CD4-positive, alpha-beta T cell (primary cell): Measurements from ENCODE around the gene BRDT. TPM values are rescaled to one million over a fixed set of nuclear protein-coding genes. Genes with fewer than 3 reads are reported as not detected.

Experiments
- ATAC-seq: fragments of 200-7000 bp; cut with Tn5 transposase; one replicate; pipeline ENCODE4 v1.10.0; 2022; ENCODE audit warnings: mild to moderate bottlenecking; ENCODE audit not compliant: poor library complexity
- CTCF ChIA-PET: fragments of 350-600 bp; sonication (Branson Sonifier 250); formaldehyde crosslinking; loops from one replicate; lab custom pipeline; 2021; ENCODE audit warnings: antibody characterized with exemption, inconsistent platforms; lab: Charles Lee
- POLR2A ChIA-PET: fragments of 350-600 bp; sonication (Branson Sonifier 250); formaldehyde crosslinking; loops from one replicate; lab custom pipeline; 2021; ENCODE audit warnings: antibody characterized with exemption, inconsistent platforms; lab: Charles Lee
- DNase-seq, 14 experiments: peaks; one replicate each; pipeline ENCODE4 v3.0.0-alpha.2; 2013 to 2020; ENCODE audit warnings: mixed read lengths in 2 of 14
- H3K27ac ChIP-seq, 2 donors: one replicate each; pipeline versions ENCODE4 v1.5.1 to v1.7.0; 2013; ENCODE audit warnings: low read length in 2 of 2, low read depth in 1 of 2, mild to moderate bottlenecking in 1 of 2
- H3K27me3 ChIP-seq, 2 experiments: 1 replicate in 1 of 2; 2 replicates in 1 of 2; pipeline versions ENCODE4 v1.6.1 to v1.7.0; 2013; ENCODE audit warnings: low read length in 2 of 2, control low read depth in 1 of 2, mild to moderate bottlenecking in 1 of 2, moderate library complexity in 1 of 2; ENCODE audit not compliant: insufficient read depth in 2 of 2, control insufficient read depth in 1 of 2
- H3K36me3 ChIP-seq: one replicate; pipeline ENCODE4 v1.6.1; 2013; ENCODE audit warnings: low read length, control low read depth; ENCODE audit not compliant: insufficient read depth
- H3K4me1 ChIP-seq: one replicate; pipeline ENCODE4 v1.6.1; 2013; ENCODE audit warnings: low read length, control low read depth; ENCODE audit not compliant: insufficient read depth
- H3K4me3 ChIP-seq: one replicate; pipeline ENCODE4 v1.5.1; 2013; ENCODE audit warnings: mild to moderate bottlenecking, low read length, moderate library complexity
- H3K9me3 ChIP-seq, 2 experiments: 1 replicate in 1 of 2; 2 replicates in 1 of 2; pipeline versions ENCODE4 v1.6.1 to v1.7.0; 2013; ENCODE audit warnings: low read length in 2 of 2, mild to moderate bottlenecking in 2 of 2, control low read depth in 1 of 2, moderate library complexity in 1 of 2; ENCODE audit not compliant: control insufficient read depth in 1 of 2, insufficient read depth in 1 of 2
- H3K27ac Mint-ChIP-seq: one replicate; pipeline ENCODE4 v1.8.0; 2020; ENCODE audit warnings: mixed read lengths
- H3K27me3 Mint-ChIP-seq: one replicate; pipeline ENCODE4 v1.8.0; 2021; ENCODE audit warnings: mixed read lengths
- H3K36me3 Mint-ChIP-seq: one replicate; pipeline ENCODE4 v1.8.0; 2021; ENCODE audit warnings: low read depth, mixed read lengths
- H3K4me1 Mint-ChIP-seq: one replicate; pipeline ENCODE4 v1.8.0; 2021; ENCODE audit warnings: low read depth, mixed read lengths
- H3K4me3 Mint-ChIP-seq: one replicate; pipeline ENCODE4 v1.8.0; 2020; ENCODE audit warnings: mild to moderate bottlenecking, mixed read lengths
- H3K9me3 Mint-ChIP-seq: one replicate; pipeline ENCODE4 v1.8.0; 2020; ENCODE audit warnings: mixed read lengths
- CTCF ChIP-seq: fragments of 200-600 bp; IDR thresholded peaks from one replicate; pipeline ENCODE4 v1.8.0; 2022; ENCODE audit warnings: antibody characterized with exemption, mild to moderate bottlenecking
- intact Hi-C, 2 experiments: fragments of 100-400 bp; cut with DNase I in 1 of 2; cut with micrococcal nuclease in 1 of 2; formaldehyde crosslinking; loops; one replicate each; pipeline versions ENCODE4 v1.15.1 to v1.9.0; 2023 to 2025; cut with DNase I, micrococcal nuclease
- total RNA-seq, 174 experiments: library from RNA in 2 of 174; stranded (reverse) in 2 of 174; gene quantifications; one replicate each; pipeline ENCODE4 v1.2.3 and lab custom pipeline; 2021 to 2026

BRDT gene
- total RNA-seq, 2 experiments from 2014 or later, result not detected

- H3K27ac Mint-ChIP-seq, result no peak overlapping the region
- H3K36me3 ChIP-seq, result no peaks in the 10 kb centered on the region
- ChIA-PET POLR2A (no interaction called here), CTCF (interaction anchor here (1.7 kb wide), 1 partner anchor 11 kb away, joined by 6 read pairs; no protein-coding TSS in a partner anchor)
- H3K4me3 ChIP-seq, result no peak overlapping the region
- no peak overlapping the region for H3K4me3 Mint-ChIP-seq
- no peaks in the 10 kb centered on the region for H3K4me1 Mint-ChIP-seq
- TF ChIP-seq CTCF, result no peak
- H3K4me1 ChIP-seq, result no peaks in the 10 kb centered on the region
- no peak overlapping the region for H3K27ac ChIP-seq
- H3K9me3 Mint-ChIP-seq, result no peaks in the 10 kb centered on the region
- intact Hi-C loops, result no loop called here
- H3K36me3 Mint-ChIP-seq, result no peaks in the 10 kb centered on the region
- H3K9me3 ChIP-seq, result no peaks in the 10 kb centered on the region
- DNase-seq (no peak), ATAC-seq (no peak)
- H3K27me3 ChIP-seq, result peaks cover 0 to 2% of the 10 kb centered on the region in 2 experiments
- H3K27me3 Mint-ChIP-seq, result no peaks in the 10 kb centered on the region
Measured at GRCh38 chr1:91980663-91981062, 31.5 kb downstream of the BRDT start.

GRCh38 chr1:91981996-91982609 lies 32.9 kb downstream of the BRDT start:
- Mint-ChIP-seq H3K27ac (no peak overlapping the region), H3K36me3 (no peaks in the 10 kb centered on the region), H3K27me3 (no peaks in the 10 kb centered on the region), H3K9me3 (no peaks in the 10 kb centered on the region), H3K4me1 (no peaks in the 10 kb centered on the region), H3K4me3 (no peak overlapping the region)
- no peaks in the 10 kb centered on the region for H3K4me1 ChIP-seq
- no peak overlapping the region for H3K4me3 ChIP-seq
- no peak overlapping the region for H3K27ac ChIP-seq
- ChIA-PET POLR2A (no interaction called here), CTCF (interaction anchor here (0.6 to 1.7 kb wide), 2 partner anchors 9 to 243 kb away, joined by 3 to 6 read pairs; no protein-coding TSS in a partner anchor)
- intact Hi-C loops, result no loop called here
- no peak for TF ChIP-seq CTCF
- no peaks in the 10 kb centered on the region for H3K9me3 ChIP-seq
- peaks cover 0 to 2% of the 10 kb centered on the region in 2 experiments for H3K27me3 ChIP-seq
- no peak for DNase-seq
- no peak for ATAC-seq
- H3K36me3 ChIP-seq, result no peaks in the 10 kb centered on the region

- no peak for TF ChIP-seq CTCF
- H3K27ac Mint-ChIP-seq, result no peak overlapping the region
- no peaks in the 10 kb centered on the region for H3K27me3 Mint-ChIP-seq
- H3K4me3 Mint-ChIP-seq, result no peak overlapping the region
- intact Hi-C loops, result no loop called here
- ATAC-seq (no peak), DNase-seq (no peak)
- H3K27me3 ChIP-seq, result no peaks in the 10 kb centered on the region
- H3K27ac ChIP-seq, result no peak overlapping the region
- no peaks in the 10 kb centered on the region for H3K9me3 Mint-ChIP-seq
- no peaks in the 10 kb centered on the region for H3K36me3 Mint-ChIP-seq
- H3K4me1 Mint-ChIP-seq, result no peaks in the 10 kb centered on the region
- ChIA-PET CTCF (no interaction called here), POLR2A (no interaction called here)
- no peaks in the 10 kb centered on the region for H3K4me1 ChIP-seq
- no peaks in the 10 kb centered on the region for H3K36me3 ChIP-seq
- no peak overlapping the region for H3K4me3 ChIP-seq
- no peaks in the 10 kb centered on the region for H3K9me3 ChIP-seq
Measured at GRCh38 chr1:91993256-91993655, 44.1 kb downstream of the BRDT start.
